Activated naive CD8-positive, alpha-beta T cell treated with anti-CD3 and anti-CD28 coated beads, Interleukin-2, amount 10 ng/mL, durations not matched to agents 7 days and 5 days (primary cell): ENCODE results near the gene SNED1. TPM values are rescaled to one million over a fixed set of nuclear protein-coding genes. Genes with fewer than 3 reads are reported as not detected.

Experiments used
- ATAC-seq: fragments of 150-1000 bp; cut with Tn5 transposase; one replicate; pipeline ENCODE4 v1.10.0; 2021; ENCODE audit warnings: low read depth, moderate library complexity
- POLR2A ChIA-PET: fragments of 350-600 bp; sonication (Branson Sonifier 250); formaldehyde crosslinking; loops from one replicate; lab custom pipeline; 2021; ENCODE audit warnings: antibody characterized with exemption; lab: Charles Lee
- DNase-seq: peaks from one replicate; pipeline ENCODE4 v3.0.0; 2021
- H3K27ac Mint-ChIP-seq: one replicate; pipeline ENCODE4 v1.8.0; 2022; ENCODE audit warnings: mild to moderate bottlenecking, mixed read lengths
- H3K27me3 Mint-ChIP-seq: one replicate; pipeline ENCODE4 v1.8.0; 2022; ENCODE audit warnings: mild to moderate bottlenecking, moderate library complexity, mixed read lengths
- H3K36me3 Mint-ChIP-seq: one replicate; pipeline ENCODE4 v1.8.0; 2021; ENCODE audit warnings: mild to moderate bottlenecking, mixed read lengths
- H3K4me1 Mint-ChIP-seq: one replicate; pipeline ENCODE4 v1.8.0; 2021; ENCODE audit warnings: mixed read lengths
- H3K4me3 Mint-ChIP-seq: one replicate; pipeline ENCODE4 v1.8.0; 2022; ENCODE audit warnings: mild to moderate bottlenecking, moderate library complexity, mixed read lengths
- H3K9me3 Mint-ChIP-seq: one replicate; pipeline ENCODE4 v1.8.0; 2021; ENCODE audit warnings: mixed read lengths
- total RNA-seq, 2 experiments: library from RNA; stranded (reverse); gene quantifications; one replicate each; pipeline ENCODE4 v1.2.3, GENCODE V29; 2021

SNED1 gene
- total RNA-seq, 2 experiments from 2014 or later, result 14.5 to 18.7 TPM

DNA sequence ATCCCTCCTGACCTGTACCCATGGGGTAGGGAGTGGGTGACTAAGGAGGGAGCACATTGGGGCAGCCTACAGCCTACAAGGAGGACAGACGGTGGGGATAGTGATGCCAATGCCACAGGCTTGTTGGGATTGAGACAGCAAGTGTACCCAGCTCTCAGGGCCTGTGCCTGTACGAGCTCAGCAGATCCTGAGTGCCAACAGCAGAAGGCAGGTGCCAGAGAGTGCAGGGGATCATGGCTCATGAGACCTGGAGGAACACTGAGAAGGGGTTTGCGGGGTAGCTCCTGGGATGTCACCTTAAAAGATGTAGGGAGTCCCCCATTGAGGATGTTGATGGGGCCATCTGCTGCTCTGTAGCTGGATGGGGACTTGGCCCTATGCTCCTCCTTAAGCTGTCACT, 10.3 kb upstream of the SNED1 start:
- no peaks in the 10 kb centered on the region for H3K27me3 Mint-ChIP-seq
- no peak overlapping the region for H3K4me3 Mint-ChIP-seq
- DNase-seq (no peak), ATAC-seq (no peak)
- no peaks in the 10 kb centered on the region for H3K36me3 Mint-ChIP-seq
- no peaks in the 10 kb centered on the region for H3K4me1 Mint-ChIP-seq
- no peak overlapping the region for H3K27ac Mint-ChIP-seq
- POLR2A ChIA-PET, result no interaction called here
- H3K9me3 Mint-ChIP-seq, result no peaks in the 10 kb centered on the region

GRCh38 chr2:240988571-240989271, 9.7 kb upstream of the SNED1 start:
- POLR2A ChIA-PET, result no interaction called here

GRCh38 chr2:240989451-240990265, 8.8 kb upstream of the SNED1 start:
- Mint-ChIP-seq H3K27me3 (no peaks in the 10 kb centered on the region), H3K4me1 (no peaks in the 10 kb centered on the region), H3K9me3 (no peaks in the 10 kb centered on the region), H3K4me3 (no peak overlapping the region), H3K27ac (no peak overlapping the region), H3K36me3 (no peaks in the 10 kb centered on the region)
- POLR2A ChIA-PET, result no interaction called here
- ATAC-seq, result no peak
- peak; percentile 29 for DNase-seq

More at GRCh38 chr2:240988571-240989271, 9.7 kb upstream of the SNED1 start:
- no peak overlapping the region for H3K4me3 Mint-ChIP-seq
- no peaks in the 10 kb centered on the region for H3K36me3 Mint-ChIP-seq
- peak; percentile 21 for DNase-seq
- no peak overlapping the region for H3K27ac Mint-ChIP-seq
- no peaks in the 10 kb centered on the region for H3K4me1 Mint-ChIP-seq
- no peaks in the 10 kb centered on the region for H3K27me3 Mint-ChIP-seq
- H3K9me3 Mint-ChIP-seq, result no peaks in the 10 kb centered on the region
- ATAC-seq, result no peak

- POLR2A ChIA-PET, result no interaction called here
- ATAC-seq, result no peak
- no peak for DNase-seq
- H3K4me1 Mint-ChIP-seq, result no peaks in the 10 kb centered on the region
- H3K27ac Mint-ChIP-seq, result no peak overlapping the region
- H3K27me3 Mint-ChIP-seq, result no peaks in the 10 kb centered on the region
- H3K9me3 Mint-ChIP-seq, result no peaks in the 10 kb centered on the region
- H3K36me3 Mint-ChIP-seq, result no peaks in the 10 kb centered on the region
- H3K4me3 Mint-ChIP-seq, result no peak overlapping the region
Observed at GRCh38 chr2:240990266-240990529, 8.2 kb upstream of the SNED1 start.

- Mint-ChIP-seq H3K27me3 (no peaks in the 10 kb centered on the region), H3K4me3 (no peak overlapping the region), H3K4me1 (no peaks in the 10 kb centered on the region), H3K36me3 (no peaks in the 10 kb centered on the region), H3K9me3 (no peaks in the 10 kb centered on the region), H3K27ac (no peak overlapping the region)
- DNase-seq (no peak), ATAC-seq (no peak)
- POLR2A ChIA-PET, result no interaction called here
Observed at GRCh38 chr2:240990726-240991377, 7.6 kb upstream of the SNED1 start.

DNA sequence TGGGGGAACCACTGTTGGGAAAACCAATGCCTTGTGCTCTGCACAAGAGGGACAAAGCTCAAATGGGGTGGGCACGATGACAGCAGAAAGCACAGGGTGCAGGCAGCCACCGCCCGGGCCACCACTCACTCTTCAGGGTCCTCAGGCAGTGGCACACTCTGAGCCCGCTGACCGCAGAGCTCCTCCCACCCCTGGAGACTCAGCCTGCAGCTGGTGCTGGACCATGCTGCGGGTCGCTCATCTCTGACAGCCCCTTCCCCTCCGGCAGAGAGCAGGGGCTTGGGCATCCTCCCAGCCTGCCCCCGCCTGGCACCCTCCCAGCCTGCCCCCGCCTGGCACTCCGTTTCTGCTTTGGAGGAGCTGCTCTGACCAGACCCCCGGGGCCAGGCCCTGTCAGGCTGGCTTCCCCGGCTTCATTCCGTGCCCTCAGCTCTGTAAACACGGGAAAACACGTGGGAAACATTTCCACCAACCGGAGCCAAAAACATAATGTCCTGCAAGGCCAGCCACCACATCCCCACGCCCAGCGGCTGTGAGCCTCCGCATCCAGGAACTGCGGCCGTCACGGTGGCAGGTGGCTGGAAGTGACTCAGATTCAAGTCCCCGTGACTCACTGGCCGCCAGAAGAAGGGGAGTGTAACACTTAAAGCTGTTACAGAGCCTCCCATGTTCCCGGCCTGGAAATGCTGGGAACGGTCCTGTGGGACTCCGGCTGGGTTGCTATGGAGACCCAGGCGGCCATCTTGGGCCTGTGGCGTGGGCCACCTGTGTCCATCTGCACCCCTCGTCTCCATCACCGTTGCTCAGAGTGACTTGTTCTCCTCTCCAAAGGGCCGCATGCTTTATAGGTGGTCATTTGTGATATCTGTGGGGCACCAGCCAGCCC, 6.8 kb upstream of the SNED1 start:
- H3K4me3 Mint-ChIP-seq, result no peak overlapping the region
- no peaks in the 10 kb centered on the region for H3K4me1 Mint-ChIP-seq
- POLR2A ChIA-PET, result no interaction called here
- H3K36me3 Mint-ChIP-seq, result no peaks in the 10 kb centered on the region
- no peak overlapping the region for H3K27ac Mint-ChIP-seq
- no peak for ATAC-seq
- DNase-seq, result no peak
- no peaks in the 10 kb centered on the region for H3K9me3 Mint-ChIP-seq
- H3K27me3 Mint-ChIP-seq, result no peaks in the 10 kb centered on the region

- Mint-ChIP-seq H3K27ac (no peak overlapping the region), H3K4me1 (peaks cover 3% of the 10 kb centered on the region), H3K27me3 (peaks cover 4% of the 10 kb centered on the region), H3K4me3 (no peak overlapping the region), H3K36me3 (no peaks in the 10 kb centered on the region), H3K9me3 (no peaks in the 10 kb centered on the region)
- POLR2A ChIA-PET, result no interaction called here
- no peak for ATAC-seq
- DNase-seq, result no peak
Observed at GRCh38 chr2:240992572-240993291, 5.7 kb upstream of the SNED1 start.

- Mint-ChIP-seq H3K4me1 (peaks cover 3% of the 10 kb centered on the region), H3K27me3 (peaks cover 4% of the 10 kb centered on the region), H3K9me3 (no peaks in the 10 kb centered on the region), H3K4me3 (no peak overlapping the region), H3K36me3 (no peaks in the 10 kb centered on the region), H3K27ac (no peak overlapping the region)
- DNase-seq, result no peak
- POLR2A ChIA-PET, result interaction anchor here (1.3 kb wide), 1 partner anchor 16 kb away, joined by 3 read pairs; no protein-coding TSS in a partner anchor
- ATAC-seq, result no peak
Observed at GRCh38 chr2:240993446-240994170, 4.8 kb upstream of the SNED1 start.

- no peak for ATAC-seq
- POLR2A ChIA-PET, result interaction anchor here (1.3 kb wide), 1 partner anchor 15 kb away, joined by 3 read pairs; no protein-coding TSS in a partner anchor
- H3K9me3 Mint-ChIP-seq, result no peaks in the 10 kb centered on the region
- peaks cover 4% of the 10 kb centered on the region for H3K27me3 Mint-ChIP-seq
- DNase-seq, result no peak
- no peaks in the 10 kb centered on the region for H3K36me3 Mint-ChIP-seq
- peaks cover 3% of the 10 kb centered on the region for H3K4me1 Mint-ChIP-seq
- no peak overlapping the region for H3K27ac Mint-ChIP-seq
- no peak overlapping the region for H3K4me3 Mint-ChIP-seq
Observed at GRCh38 chr2:240994171-240994896, 4.1 kb upstream of the SNED1 start.

- no peaks in the 10 kb centered on the region for H3K9me3 Mint-ChIP-seq
- no peaks in the 10 kb centered on the region for H3K36me3 Mint-ChIP-seq
- peaks cover 3% of the 10 kb centered on the region for H3K4me1 Mint-ChIP-seq
- no peak overlapping the region for H3K4me3 Mint-ChIP-seq
- ATAC-seq (no peak), DNase-seq (no peak)
- H3K27ac Mint-ChIP-seq, result no peak overlapping the region
- POLR2A ChIA-PET, result interaction anchor here (1.3 kb wide), 1 partner anchor 14 kb away, joined by 3 read pairs; no protein-coding TSS in a partner anchor
- peaks cover 12% of the 10 kb centered on the region for H3K27me3 Mint-ChIP-seq
Observed at GRCh38 chr2:240995041-240996021, 3.1 kb upstream of the SNED1 start.
